Glutamatergic neuron (in vitro differentiated cells): ENCODE measurements around the gene MAP6D1. TPM values are rescaled to one million over a fixed set of nuclear protein-coding genes. Genes with fewer than 3 reads are reported as not detected.
A peak's percentile ranks its signal among the peaks of the same experiment; 100 is the strongest.

Source experiments
- DNase-seq: peaks from one replicate; pipeline ENCODE4 v3.0.0; 2022
- H3K27ac Mint-ChIP-seq: one replicate; pipeline ENCODE4 v1.8.0; 2020; ENCODE audit warnings: mild to moderate bottlenecking, mixed read lengths, inconsistent platforms; ENCODE audit not compliant: unreplicated experiment
- H3K27me3 Mint-ChIP-seq: one replicate; pipeline ENCODE4 v1.8.0; 2020; ENCODE audit warnings: mild to moderate bottlenecking, moderate library complexity, mixed read lengths, inconsistent platforms; ENCODE audit not compliant: unreplicated experiment
- H3K36me3 Mint-ChIP-seq: one replicate; pipeline ENCODE4 v1.8.0; 2020; ENCODE audit warnings: mild to moderate bottlenecking, mixed read lengths, inconsistent platforms; ENCODE audit not compliant: unreplicated experiment
- H3K4me1 Mint-ChIP-seq: one replicate; pipeline ENCODE4 v1.8.0; 2020; ENCODE audit warnings: mild to moderate bottlenecking, low read depth, mixed read lengths, inconsistent platforms; ENCODE audit not compliant: unreplicated experiment
- H3K4me3 Mint-ChIP-seq: one replicate; pipeline ENCODE4 v1.8.0; 2020; ENCODE audit warnings: mild to moderate bottlenecking, mixed read lengths, inconsistent platforms; ENCODE audit not compliant: unreplicated experiment
- H3K9me3 Mint-ChIP-seq: one replicate; pipeline ENCODE4 v1.8.0; 2020; ENCODE audit warnings: mild to moderate bottlenecking, moderate library complexity, mixed read lengths, inconsistent platforms; ENCODE audit not compliant: unreplicated experiment
- CTCF ChIP-seq: fragments of 200-600 bp; sonication (generic); IDR thresholded peaks from one replicate; pipeline ENCODE4 v1.5.0; 2021; ENCODE audit not compliant: partially characterized antibody, unreplicated experiment
- total RNA-seq: library from RNA; stranded (reverse); fragmentation: NEBNext Ultra II Directional; extraction: Animal tissue kit (Norgen Biotek cat#: 25700); gene quantifications from one replicate; pipeline ENCODE4 v1.2.1, GENCODE V29; 2021; ENCODE audit not compliant: unreplicated experiment

The MAP6D1 gene
- total RNA-seq, 1 donor from 2014 or later, result 10.2 TPM

- peak; percentile 53 for DNase-seq
- H3K27ac Mint-ChIP-seq, result no peak overlapping the region
- peaks cover 18% of the 10 kb centered on the region for H3K27me3 Mint-ChIP-seq
- H3K4me1 Mint-ChIP-seq, result peaks cover 46% of the 10 kb centered on the region
- peak overlapping the region; percentile 87 for H3K4me3 Mint-ChIP-seq
- H3K9me3 Mint-ChIP-seq, result peaks cover 22% of the 10 kb centered on the region
- no peak for TF ChIP-seq CTCF
- H3K36me3 Mint-ChIP-seq, result peaks cover 4% of the 10 kb centered on the region
Observed at GRCh38 chr3:183824761-183825455, 469 bp downstream of the MAP6D1 start.

- DNase-seq, result no peak
- Mint-ChIP-seq H3K9me3 (peaks cover 17% of the 10 kb centered on the region), H3K27ac (peak overlapping the region; percentile 45), H3K36me3 (peaks cover 4% of the 10 kb centered on the region), H3K4me1 (peaks cover 37% of the 10 kb centered on the region), H3K4me3 (peak overlapping the region; percentile 87), H3K27me3 (peaks cover 13% of the 10 kb centered on the region)
- no peak for TF ChIP-seq CTCF
Observed at GRCh38 chr3:183823963-183824362, 1.4 kb downstream of the MAP6D1 start.

- TF ChIP-seq CTCF, result no peak
- H3K27me3 Mint-ChIP-seq, result peaks cover 15% of the 10 kb centered on the region
- H3K9me3 Mint-ChIP-seq, result peaks cover 9% of the 10 kb centered on the region
- H3K4me3 Mint-ChIP-seq, result peak overlapping the region; percentile 71
- peaks cover 30% of the 10 kb centered on the region for H3K4me1 Mint-ChIP-seq
- peaks cover 4% of the 10 kb centered on the region for H3K36me3 Mint-ChIP-seq
- DNase-seq, result no peak
- H3K27ac Mint-ChIP-seq, result no peak overlapping the region
Observed at GRCh38 chr3:183822631-183823030, 2.7 kb downstream of the MAP6D1 start.

- no peak for DNase-seq
- H3K27me3 Mint-ChIP-seq, result peaks cover 12% of the 10 kb centered on the region
- H3K36me3 Mint-ChIP-seq, result peaks cover 4% of the 10 kb centered on the region
- peaks cover 30% of the 10 kb centered on the region for H3K4me1 Mint-ChIP-seq
- TF ChIP-seq CTCF, result no peak
- peaks cover 6% of the 10 kb centered on the region for H3K9me3 Mint-ChIP-seq
- no peak overlapping the region for H3K27ac Mint-ChIP-seq
- no peak overlapping the region for H3K4me3 Mint-ChIP-seq
Observed at GRCh38 chr3:183819831-183820230, 5.5 kb downstream of the MAP6D1 start.
